HPDE6-E6E7 (cell line): ENCODE results near the gene EXOSC7.
A peak's percentile ranks its signal among the peaks of the same experiment; 100 is the strongest.

Experiments used
- DNase-seq: peaks from one replicate; pipeline ENCODE4 v3.0.0; 2011; ENCODE audit warnings: missing footprints; ENCODE audit errors: extremely low spot score

The EXOSC7 gene

GRCh38 chr3:44992555-44993470 is 16.8 kb downstream of the EXOSC7 start:
- DNase-seq: peak; percentile 76

- peak; percentile 22 for DNase-seq
These were observed 17.6 kb downstream of the EXOSC7 start for GRCh38 chr3:44993471-44994205.

GRCh38 chr3:44995142-44995770 is 19.2 kb downstream of the EXOSC7 start:
- DNase-seq: no peak

- no peak for DNase-seq
These were observed 20.5 kb downstream of the EXOSC7 start for GRCh38 chr3:44996556-44996969.

GRCh38 chr3:44999782-45000181 is 23.7 kb downstream of the EXOSC7 start:
- no peak for DNase-seq

- DNase-seq: no peak
These were observed 24.8 kb downstream of the EXOSC7 start for GRCh38 chr3:45000823-45001222.

- no peak for DNase-seq
These were observed 25.7 kb downstream of the EXOSC7 start for GRCh38 chr3:45001738-45002137.

- DNase-seq: no peak
These were observed 26.2 kb downstream of the EXOSC7 start for GRCh38 chr3:45002139-45002660.

GRCh38 chr3:45002720-45003119 is 26.7 kb downstream of the EXOSC7 start:
- DNase-seq: no peak

- DNase-seq: no peak
These were observed 27.4 kb downstream of the EXOSC7 start for GRCh38 chr3:45003406-45003805.

- no peak for DNase-seq
These were observed 27.8 kb downstream of the EXOSC7 start for GRCh38 chr3:45003859-45004258.

GRCh38 chr3:45007091-45007490 is 31.0 kb downstream of the EXOSC7 start:
- DNase-seq: no peak

GRCh38 chr3:45008117-45008516 is 32.1 kb downstream of the EXOSC7 start:
- no peak for DNase-seq

GRCh38 chr3:45009868-45010267 is 33.8 kb downstream of the EXOSC7 start:
- no peak for DNase-seq

- DNase-seq: no peak
These were observed 34.8 kb downstream of the EXOSC7 start for GRCh38 chr3:45010811-45011333.

- DNase-seq: no peak
These were observed 35.9 kb downstream of the EXOSC7 start for GRCh38 chr3:45011756-45012508.

- no peak for DNase-seq
These were observed 36.5 kb downstream of the EXOSC7 start for GRCh38 chr3:45012577-45012976.

GRCh38 chr3:45016916-45017315 is 40.9 kb downstream of the EXOSC7 start:
- DNase-seq: no peak

GRCh38 chr3:45017821-45018220 is 41.8 kb downstream of the EXOSC7 start:
- DNase-seq: no peak

GRCh38 chr3:45020534-45020933 is 44.5 kb downstream of the EXOSC7 start:
- no peak for DNase-seq
